ENCODE data around the gene CNIH3. TPM values are rescaled to one million over a fixed set of nuclear protein-coding genes. Genes with fewer than 3 reads are reported as not detected.
A peak's percentile ranks its signal among the peaks of the same experiment; 100 is the strongest.

Gene CNIH3
- total RNA-seq, 1 donor: 3.6 TPM

GRCh38 chr1:224592636-224593582 is 23.2 kb upstream of the CNIH3 start:
- Histone ChIP-seq H3K4me3 (ENCODE audit: insufficient read depth, low read length) (no peak overlapping the region), H3K9me3 (ENCODE audit: low read depth, low read length) (no peaks in the 10 kb centered on the region), H3K27me3 (ENCODE audit: insufficient read depth, low read length) (no peaks in the 10 kb centered on the region), H3K36me3 (ENCODE audit: insufficient read depth, low read length) (no peaks in the 10 kb centered on the region), H3K4me1 (ENCODE audit: insufficient read depth, low read length) (peaks cover 15% of the 10 kb centered on the region), H4K20me1 (ENCODE audit: insufficient read depth, low read length) (no peaks in the 10 kb centered on the region), H3K79me2 (ENCODE audit: insufficient read depth, low read length) (no peaks in the 10 kb centered on the region), H2AFZ (ENCODE audit: low read length) (no peak overlapping the region), H3K4me2 (ENCODE audit: insufficient read depth, low read length) (peak overlapping the region; percentile 24), H3K27ac (ENCODE audit: low read depth, low read length) (no peak overlapping the region)
- TF ChIP-seq CTCF (IDR thresholded peaks at IDR 0.05; ENCODE audit: extremely low read depth, low read depth, low read length): no peak
- peak; percentile 58 for DNase-seq (ENCODE audit: insufficient read length, low spot score, missing footprints)

GRCh38 chr1:224594360-224594759 is 21.8 kb upstream of the CNIH3 start:
- no peak for TF ChIP-seq CTCF (IDR thresholded peaks at IDR 0.05; ENCODE audit: extremely low read depth, low read depth, low read length)
- no peak for DNase-seq (ENCODE audit: insufficient read length, low spot score, missing footprints)
- no peaks in the 10 kb centered on the region for H3K9me3 ChIP-seq (ENCODE audit: low read depth, low read length)
- no peak overlapping the region for H3K4me2 ChIP-seq (ENCODE audit: insufficient read depth, low read length)
- no peaks in the 10 kb centered on the region for H3K79me2 ChIP-seq (ENCODE audit: insufficient read depth, low read length)
- H4K20me1 ChIP-seq (ENCODE audit: insufficient read depth, low read length): no peaks in the 10 kb centered on the region
- peaks cover 11% of the 10 kb centered on the region for H3K4me1 ChIP-seq (ENCODE audit: insufficient read depth, low read length)
- no peak overlapping the region for H3K27ac ChIP-seq (ENCODE audit: low read depth, low read length)
- H3K4me3 ChIP-seq (ENCODE audit: insufficient read depth, low read length): no peak overlapping the region
- H3K27me3 ChIP-seq (ENCODE audit: insufficient read depth, low read length): no peaks in the 10 kb centered on the region
- H3K36me3 ChIP-seq (ENCODE audit: insufficient read depth, low read length): no peaks in the 10 kb centered on the region
- H2AFZ ChIP-seq (ENCODE audit: low read length): no peak overlapping the region

- Histone ChIP-seq H3K27me3 (ENCODE audit: insufficient read depth, low read length) (no peaks in the 10 kb centered on the region), H3K4me3 (ENCODE audit: insufficient read depth, low read length) (no peak overlapping the region), H3K4me1 (ENCODE audit: insufficient read depth, low read length) (peaks cover 11% of the 10 kb centered on the region), H2AFZ (ENCODE audit: low read length) (no peak overlapping the region), H3K36me3 (ENCODE audit: insufficient read depth, low read length) (no peaks in the 10 kb centered on the region), H3K27ac (ENCODE audit: low read depth, low read length) (no peak overlapping the region), H3K4me2 (ENCODE audit: insufficient read depth, low read length) (no peak overlapping the region), H3K9me3 (ENCODE audit: low read depth, low read length) (no peaks in the 10 kb centered on the region), H4K20me1 (ENCODE audit: insufficient read depth, low read length) (no peaks in the 10 kb centered on the region), H3K79me2 (ENCODE audit: insufficient read depth, low read length) (no peaks in the 10 kb centered on the region)
- no peak for DNase-seq (ENCODE audit: insufficient read length, low spot score, missing footprints)
- TF ChIP-seq CTCF (IDR thresholded peaks at IDR 0.05; ENCODE audit: extremely low read depth, low read depth, low read length): no peak
Measured at GRCh38 chr1:224594851-224595250, 21.3 kb upstream of the CNIH3 start.

- no peak overlapping the region for H3K4me3 ChIP-seq (ENCODE audit: insufficient read depth, low read length)
- no peaks in the 10 kb centered on the region for H3K36me3 ChIP-seq (ENCODE audit: insufficient read depth, low read length)
Measured at GRCh38 chr1:224605482-224606181, 10.5 kb upstream of the CNIH3 start.

More at GRCh38 chr1:224605482-224606181, 10.5 kb upstream of the CNIH3 start:
- Histone ChIP-seq H3K27ac (ENCODE audit: low read depth, low read length) (no peak overlapping the region), H3K27me3 (ENCODE audit: insufficient read depth, low read length) (no peaks in the 10 kb centered on the region), H2AFZ (ENCODE audit: low read length) (no peak overlapping the region), H3K4me2 (ENCODE audit: insufficient read depth, low read length) (no peak overlapping the region), H3K9me3 (ENCODE audit: low read depth, low read length) (no peaks in the 10 kb centered on the region), H4K20me1 (ENCODE audit: insufficient read depth, low read length) (no peaks in the 10 kb centered on the region), H3K4me1 (ENCODE audit: insufficient read depth, low read length) (no peaks in the 10 kb centered on the region), H3K79me2 (ENCODE audit: insufficient read depth, low read length) (no peaks in the 10 kb centered on the region)
- TF ChIP-seq CTCF (IDR thresholded peaks at IDR 0.05; ENCODE audit: extremely low read depth, low read depth, low read length): no peak
- no peak for DNase-seq (ENCODE audit: insufficient read length, low spot score, missing footprints)
